Mucosa of stomach (tissue), 1 donor: ENCODE data around the gene FNBP1.
"Not testable (repeated sequence)": the region's sequence is repeated elsewhere in the genome, so short reads cannot be mapped to it uniquely, and the experiment has no call there.

ENCODE experiments used
- H3K27me3 ChIP-seq: one replicate; pipeline ENCODE4 v1.7.0; 2013; ENCODE audit warnings: mild to moderate bottlenecking, low read length; ENCODE audit not compliant: control insufficient read depth, insufficient read depth
- H3K36me3 ChIP-seq: one replicate; pipeline ENCODE4 v1.7.0; 2013; ENCODE audit warnings: low read length; ENCODE audit not compliant: control insufficient read depth, insufficient read depth
- H3K4me1 ChIP-seq: one replicate; pipeline ENCODE4 v1.7.0; 2013; ENCODE audit warnings: mild to moderate bottlenecking, low read length; ENCODE audit not compliant: control insufficient read depth, insufficient read depth
- H3K4me3 ChIP-seq: one replicate; pipeline ENCODE4 v1.7.0; 2013; ENCODE audit warnings: low read length
- H3K9ac ChIP-seq: one replicate; pipeline ENCODE4 v1.7.0; 2013; ENCODE audit warnings: mild to moderate bottlenecking, low read length, moderate library complexity
- H3K9me3 ChIP-seq: one replicate; pipeline ENCODE4 v1.7.0; 2013; ENCODE audit warnings: mild to moderate bottlenecking, low read length, moderate library complexity; ENCODE audit not compliant: control insufficient read depth
- donor health status: Pancreatic carcinoma.

FNBP1 gene

GRCh38 chr9:129952337-129952736, 90.7 kb downstream of the FNBP1 start:
- Histone ChIP-seq H3K9me3 (no peaks in the 10 kb centered on the region), H3K36me3 (no peaks in the 10 kb centered on the region), H3K27me3 (no peaks in the 10 kb centered on the region), H3K4me3 (no peak overlapping the region), H3K4me1 (peaks cover 9% of the 10 kb centered on the region), H3K9ac (no peak overlapping the region)

- Histone ChIP-seq H3K9ac (no peak overlapping the region), H3K9me3 (no peaks in the 10 kb centered on the region), H3K4me3 (no peak overlapping the region), H3K36me3 (no peaks in the 10 kb centered on the region), H3K27me3 (no peaks in the 10 kb centered on the region), H3K4me1 (peaks cover 3% of the 10 kb centered on the region)
Measured at GRCh38 chr9:129949821-129950220, 93.2 kb downstream of the FNBP1 start.

GRCh38 chr9:129948626-129949025, 94.4 kb downstream of the FNBP1 start:
- not testable (repeated sequence) for H3K4me1 ChIP-seq, H3K36me3 ChIP-seq, H3K9me3 ChIP-seq

GRCh38 chr9:129946246-129946995, 96.6 kb downstream of the FNBP1 start:
- Histone ChIP-seq H3K4me1 (no peaks in the 10 kb centered on the region), H3K9ac (no peak overlapping the region), H3K9me3 (no peaks in the 10 kb centered on the region), H3K4me3 (no peak overlapping the region), H3K27me3 (no peaks in the 10 kb centered on the region), H3K36me3 (no peaks in the 10 kb centered on the region)

More at GRCh38 chr9:129948626-129949025, 94.4 kb downstream of the FNBP1 start:
- not testable (repeated sequence) for H3K27me3 ChIP-seq, H3K9ac ChIP-seq, H3K4me3 ChIP-seq

- Histone ChIP-seq H3K4me1 (no peaks in the 10 kb centered on the region), H3K4me3 (no peak overlapping the region), H3K9ac (no peak overlapping the region), H3K36me3 (no peaks in the 10 kb centered on the region), H3K9me3 (no peaks in the 10 kb centered on the region), H3K27me3 (no peaks in the 10 kb centered on the region)
Measured at GRCh38 chr9:129945314-129945713, 97.7 kb downstream of the FNBP1 start.

- Histone ChIP-seq H3K4me1 (no peaks in the 10 kb centered on the region), H3K27me3 (no peaks in the 10 kb centered on the region), H3K36me3 (no peaks in the 10 kb centered on the region), H3K4me3 (no peak overlapping the region), H3K9me3 (no peaks in the 10 kb centered on the region), H3K9ac (no peak overlapping the region)
Measured at GRCh38 chr9:129944506-129945116, 98.4 kb downstream of the FNBP1 start.

- Histone ChIP-seq H3K4me1 (no peaks in the 10 kb centered on the region), H3K9ac (no peak overlapping the region), H3K36me3 (no peaks in the 10 kb centered on the region), H3K4me3 (no peak overlapping the region), H3K27me3 (no peaks in the 10 kb centered on the region), H3K9me3 (no peaks in the 10 kb centered on the region)
Measured at GRCh38 chr9:129939431-129939830, 103.6 kb downstream of the FNBP1 start.

GRCh38 chr9:129938291-129938979, 104.6 kb downstream of the FNBP1 start:
- no peaks in the 10 kb centered on the region for H3K36me3 ChIP-seq
- peaks cover 4% of the 10 kb centered on the region for H3K4me1 ChIP-seq
- no peaks in the 10 kb centered on the region for H3K9me3 ChIP-seq
- H3K27me3 ChIP-seq: no peaks in the 10 kb centered on the region
- H3K4me3 ChIP-seq: no peak overlapping the region
- no peak overlapping the region for H3K9ac ChIP-seq

- H3K36me3 ChIP-seq, H3K4me3 ChIP-seq, H3K9me3 ChIP-seq, H3K4me1 ChIP-seq, H3K27me3 ChIP-seq, H3K9ac ChIP-seq: not testable (repeated sequence)
Measured at GRCh38 chr9:129937879-129938278, 105.1 kb downstream of the FNBP1 start.

- no peaks in the 10 kb centered on the region for H3K36me3 ChIP-seq
- H3K27me3 ChIP-seq: no peaks in the 10 kb centered on the region
- no peaks in the 10 kb centered on the region for H3K9me3 ChIP-seq
- H3K4me3 ChIP-seq: no peak overlapping the region
- H3K4me1 ChIP-seq: peaks cover 9% of the 10 kb centered on the region
- H3K9ac ChIP-seq: no peak overlapping the region
Measured at GRCh38 chr9:129936222-129936621, 106.8 kb downstream of the FNBP1 start.

- Histone ChIP-seq H3K4me3 (no peak overlapping the region), H3K9ac (no peak overlapping the region), H3K4me1 (peaks cover 9% of the 10 kb centered on the region), H3K27me3 (no peaks in the 10 kb centered on the region), H3K36me3 (no peaks in the 10 kb centered on the region), H3K9me3 (no peaks in the 10 kb centered on the region)
Measured at GRCh38 chr9:129934780-129935179, 108.2 kb downstream of the FNBP1 start.

- Histone ChIP-seq H3K4me3 (no peak overlapping the region), H3K9ac (no peak overlapping the region), H3K9me3 (no peaks in the 10 kb centered on the region), H3K27me3 (no peaks in the 10 kb centered on the region), H3K4me1 (peaks cover 9% of the 10 kb centered on the region), H3K36me3 (no peaks in the 10 kb centered on the region)
Measured at GRCh38 chr9:129934041-129934591, 108.9 kb downstream of the FNBP1 start.
